PC-9 (cell line): ENCODE measurements around the gene PPM1J. TPM values are rescaled to one million over a fixed set of nuclear protein-coding genes. Genes with fewer than 3 reads are reported as not detected.

ENCODE experiments used
- BruUV-seq: library from RNA; stranded (reverse); fragments of 400-500 nt; replicated peaks from 2 replicates; lab custom pipeline; 2021; lab: Mats Ljungman, UMichigan
- CTCF ChIA-PET: fragments of 300-600 bp; sonication (Branson Sonifier 250); formaldehyde crosslinking; loops from one replicate; lab custom pipeline; 2022; ENCODE audit warnings: antibody characterized with exemption; lab: Charles Lee
- POLR2A ChIA-PET: fragments of 300-600 bp; sonication (Branson Sonifier 250); formaldehyde crosslinking; loops from one replicate; lab custom pipeline; 2022; ENCODE audit warnings: antibody characterized with exemption; ENCODE audit not compliant: unreplicated experiment; lab: Charles Lee
- DNase-seq, 2 experiments: peaks; one replicate each; pipeline versions ENCODE4 v3.0.0 to v3.0.0-alpha.2; 2015 to 2022; ENCODE audit warnings: mixed read lengths in 1 of 2
- H2AFZ ChIP-seq: fragments of 200-600 bp; sonication (generic); 2 replicates; pipeline ENCODE4 v1.8.1; 2017; ENCODE audit warnings: antibody characterized with exemption
- H3F3A ChIP-seq: fragments of 200-600 bp; sonication (generic); 2 replicates; pipeline ENCODE4 v1.8.1; 2017; ENCODE audit warnings: antibody characterized with exemption, mild to moderate bottlenecking, low read depth; ENCODE audit not compliant: insufficient read depth
- H3K27ac ChIP-seq: fragments of 200-600 bp; sonication (generic); 2 replicates; pipeline ENCODE4 v1.6.1; 2016; ENCODE audit warnings: mixed run types
- H3K27me3 ChIP-seq: fragments of 200-600 bp; sonication (generic); 2 replicates; pipeline ENCODE4 v1.6.1; 2016; ENCODE audit warnings: low read depth, mixed run types; ENCODE audit not compliant: insufficient read depth
- H3K36me3 ChIP-seq: fragments of 200-600 bp; sonication (generic); 2 replicates; pipeline ENCODE4 v1.6.1; 2016; ENCODE audit warnings: low read depth, mixed run types
- H3K4me1 ChIP-seq: fragments of 200-600 bp; sonication (generic); replicated peaks from 2 replicates; pipeline ENCODE4 v1.6.1; 2016; ENCODE audit warnings: mixed run types; ENCODE audit not compliant: insufficient read depth
- H3K4me2 ChIP-seq: fragments of 200-600 bp; sonication (generic); 2 replicates; pipeline ENCODE4 v1.6.1; 2017; ENCODE audit warnings: mixed run types
- H3K4me3 ChIP-seq: fragments of 200-600 bp; sonication (generic); 2 replicates; pipeline ENCODE4 v1.6.1; 2016; ENCODE audit warnings: mixed run types
- H3K79me2 ChIP-seq: fragments of 200-600 bp; sonication (generic); 2 replicates; pipeline ENCODE4 v1.6.1; 2017; ENCODE audit warnings: low read depth, mixed run types
- H3K9me2 ChIP-seq: fragments of 200-600 bp; sonication (generic); 2 replicates; pipeline ENCODE4 v1.8.1; 2017; ENCODE audit warnings: mild to moderate bottlenecking; ENCODE audit not compliant: insufficient read depth
- H3K9me3 ChIP-seq: fragments of 200-600 bp; sonication (generic); 2 replicates; pipeline ENCODE4 v1.8.1; 2016; ENCODE audit warnings: low read depth; ENCODE audit not compliant: insufficient read depth
- H4K20me1 ChIP-seq: fragments of 200-600 bp; sonication (generic); 2 replicates; pipeline ENCODE4 v1.8.1; 2017; ENCODE audit not compliant: insufficient read depth
- CTCF ChIP-seq: fragments of 200-600 bp; sonication (generic); conservative IDR thresholded peaks from 2 replicates; pipeline ENCODE4 v1.6.1; 2017; ENCODE audit warnings: mixed run types, antibody characterized with exemption, mild to moderate bottlenecking, moderate library complexity
- EZH2 ChIP-seq: fragments of 200-600 bp; sonication (generic); IDR thresholded peaks from 2 replicates; pipeline ENCODE4 v1.8.0; 2017; ENCODE audit warnings: antibody characterized with exemption, low read depth
- intact Hi-C: fragments of 100-400 bp; cut with micrococcal nuclease; formaldehyde crosslinking; loops from one replicate; pipeline ENCODE4 v1.10.0; 2022; ENCODE audit not compliant: unreplicated experiment
- total RNA-seq: library from RNA; stranded (reverse); gene quantifications from 2 replicates; pipeline ENCODE4 v1.2.3, GENCODE V29; 2021

PPM1J gene
- total RNA-seq, 1 experiment from 2014 or later: 6.0 TPM

GRCh38 chr1:112720800-112721199, 5.7 kb upstream of the PPM1J start:
- DNase-seq: no peak
- H3F3A ChIP-seq: peaks cover 12% of the 10 kb centered on the region
- no peaks in the 10 kb centered on the region for H3K9me3 ChIP-seq
- no peak for TF ChIP-seq EZH2
- TF ChIP-seq CTCF: no peak
- intact Hi-C loops: no loop called here
- H4K20me1 ChIP-seq: no peaks in the 10 kb centered on the region
- ChIA-PET POLR2A (interaction anchor here (0.7 kb wide), 1 partner anchor 1209 kb away, joined by 6 read pairs; no protein-coding TSS in a partner anchor), CTCF (interaction anchor here (0.5 to 0.7 kb wide), 4 partner anchors 10 to 348 kb away, joined by 3 to 9 read pairs (median 5); no protein-coding TSS in a partner anchor)
- no peak overlapping the region for H3K4me3 ChIP-seq
- H3K27me3 ChIP-seq: no peaks in the 10 kb centered on the region
- H3K4me2 ChIP-seq: no peak overlapping the region
- H3K79me2 ChIP-seq: no peaks in the 10 kb centered on the region
- H3K4me1 ChIP-seq: peaks cover 4% of the 10 kb centered on the region
- no peaks in the 10 kb centered on the region for H3K36me3 ChIP-seq
- no peaks in the 10 kb centered on the region for H3K9me2 ChIP-seq
- no peak overlapping the region for H3K27ac ChIP-seq
- no TSS peak for BruUV-seq
- H2AFZ ChIP-seq: no peak overlapping the region

GRCh38 chr1:112719706-112720105, 4.6 kb upstream of the PPM1J start:
- Histone ChIP-seq H2AFZ (no peak overlapping the region), H4K20me1 (no peaks in the 10 kb centered on the region), H3K27me3 (no peaks in the 10 kb centered on the region), H3K79me2 (no peaks in the 10 kb centered on the region), H3K9me2 (no peaks in the 10 kb centered on the region), H3K4me3 (no peak overlapping the region), H3K27ac (no peak overlapping the region), H3K36me3 (no peaks in the 10 kb centered on the region), H3K4me1 (peaks cover 6% of the 10 kb centered on the region), H3K4me2 (no peak overlapping the region), H3K9me3 (no peaks in the 10 kb centered on the region), H3F3A (peaks cover 14% of the 10 kb centered on the region)
- POLR2A ChIA-PET: no interaction called here
- CTCF ChIA-PET: interaction anchor here (1.9 to 2.3 kb wide), 2 partner anchors 86 to 354 kb away, joined by 10 to 15 read pairs; partner anchors contain the start of gene LRIG2
- intact Hi-C loops: loop anchor here (2.0 to 5.0 kb wide), 6 partner anchors 148 to 958 kb away; partner anchors contain the start of genes LRIG2, MAGI3 and SLC16A1
- TF ChIP-seq CTCF (no peak), EZH2 (no peak)
- no peak for DNase-seq
- BruUV-seq: no TSS peak

- Histone ChIP-seq H2AFZ (peak overlapping the region; percentile 78; the same call in 1 of the 2 replicates), H3K27ac (no peak overlapping the region), H3K9me3 (no peaks in the 10 kb centered on the region), H3K27me3 (no peaks in the 10 kb centered on the region), H3F3A (peaks cover 14% of the 10 kb centered on the region), H3K4me2 (peak overlapping the region; percentile 81), H4K20me1 (no peaks in the 10 kb centered on the region), H3K4me3 (peak overlapping the region; percentile 42; the same call in 1 of the 2 replicates), H3K9me2 (no peaks in the 10 kb centered on the region), H3K79me2 (no peaks in the 10 kb centered on the region), H3K4me1 (peaks cover 13% of the 10 kb centered on the region), H3K36me3 (no peaks in the 10 kb centered on the region)
- DNase-seq: peak; percentile 55 to 78
- intact Hi-C loops: loop anchor here (1.0 to 5.0 kb wide), 7 partner anchors 85 to 958 kb away; partner anchors contain the start of genes LRIG2, MAGI3 and SLC16A1
- POLR2A ChIA-PET: no interaction called here
- peak; percentile 93 for TF ChIP-seq CTCF
- TF ChIP-seq EZH2: no peak
- BruUV-seq: no TSS peak
- CTCF ChIA-PET: interaction anchor here (0.5 to 2.3 kb wide), 5 partner anchors 16 to 355 kb away, joined by 3 to 18 read pairs (median 10); partner anchors contain the start of gene LRIG2
These were observed 3.7 kb upstream of the PPM1J start for GRCh38 chr1:112718691-112719418.
